Upper lobe of left lung (tissue), 4 donors: ENCODE data around the gene GTPBP4.

ENCODE experiments used
- EP300 ChIP-seq, 4 donors: sonication (generic); formaldehyde crosslinking; IDR thresholded peaks; one replicate each; pipeline ENCODE4 v1.5.1; 2017; ENCODE audit warnings: antibody characterized with exemption in 4 of 4, control low read depth in 2 of 4
- POLR2A ChIP-seq, 4 donors: fragments of 450-650 bp; IDR thresholded peaks; one replicate each; pipeline ENCODE4 v1.5.1; 2016 to 2017; ENCODE audit warnings: antibody characterized with exemption in 4 of 4, mild to moderate bottlenecking in 2 of 4
- POLR2AphosphoS5 ChIP-seq, 2 donors: sonication (generic); formaldehyde crosslinking; IDR thresholded peaks; one replicate each; pipeline ENCODE4 v1.5.1; 2017; ENCODE audit warnings: antibody characterized with exemption in 2 of 2
- TF ChIP-seq, protein P1 (sequence below), 6 experiments: fragments of 450-650 bp in 4 of 6; fragments of 200-600 bp in 2 of 6; sonication (generic) in 2 of 6; IDR thresholded peaks; one replicate each; pipeline ENCODE4 v1.5.1; 2016 to 2019; ENCODE audit warnings: antibody characterized with exemption in 6 of 6

DNA sequence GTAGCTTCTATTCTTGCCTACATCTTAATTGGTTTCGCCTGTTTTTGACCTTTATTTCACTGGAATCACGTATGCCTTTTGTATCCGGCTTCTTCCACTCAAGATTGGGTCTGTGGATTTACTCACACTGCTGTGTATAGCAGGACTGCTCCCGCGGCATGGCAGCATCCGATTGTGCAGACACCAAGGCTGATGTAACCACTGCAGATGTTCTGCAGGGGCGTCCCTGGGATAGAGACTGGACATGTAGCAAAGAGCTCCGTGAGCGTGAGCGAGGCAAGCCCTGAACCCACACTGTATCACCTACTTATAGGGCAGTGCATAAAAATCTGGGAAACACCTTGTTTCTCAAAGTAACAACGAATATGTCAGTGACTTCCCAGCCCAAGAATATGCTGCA, 48.9 kb downstream of the GTPBP4 start:
- TF ChIP-seq POLR2AphosphoS5 (IDR thresholded peaks at IDR 0.05): no peak
- TF ChIP-seq, protein P1, sequence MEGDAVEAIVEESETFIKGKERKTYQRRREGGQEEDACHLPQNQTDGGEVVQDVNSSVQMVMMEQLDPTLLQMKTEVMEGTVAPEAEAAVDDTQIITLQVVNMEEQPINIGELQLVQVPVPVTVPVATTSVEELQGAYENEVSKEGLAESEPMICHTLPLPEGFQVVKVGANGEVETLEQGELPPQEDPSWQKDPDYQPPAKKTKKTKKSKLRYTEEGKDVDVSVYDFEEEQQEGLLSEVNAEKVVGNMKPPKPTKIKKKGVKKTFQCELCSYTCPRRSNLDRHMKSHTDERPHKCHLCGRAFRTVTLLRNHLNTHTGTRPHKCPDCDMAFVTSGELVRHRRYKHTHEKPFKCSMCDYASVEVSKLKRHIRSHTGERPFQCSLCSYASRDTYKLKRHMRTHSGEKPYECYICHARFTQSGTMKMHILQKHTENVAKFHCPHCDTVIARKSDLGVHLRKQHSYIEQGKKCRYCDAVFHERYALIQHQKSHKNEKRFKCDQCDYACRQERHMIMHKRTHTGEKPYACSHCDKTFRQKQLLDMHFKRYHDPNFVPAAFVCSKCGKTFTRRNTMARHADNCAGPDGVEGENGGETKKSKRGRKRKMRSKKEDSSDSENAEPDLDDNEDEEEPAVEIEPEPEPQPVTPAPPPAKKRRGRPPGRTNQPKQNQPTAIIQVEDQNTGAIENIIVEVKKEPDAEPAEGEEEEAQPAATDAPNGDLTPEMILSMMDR (IDR thresholded peaks at IDR 0.05): no peak
- no peak for TF ChIP-seq POLR2A (IDR thresholded peaks at IDR 0.05)
- no peak for TF ChIP-seq EP300 (IDR thresholded peaks at IDR 0.05)
